ENCODE results near the gene ALKBH7.

ALKBH7 gene

DNA sequence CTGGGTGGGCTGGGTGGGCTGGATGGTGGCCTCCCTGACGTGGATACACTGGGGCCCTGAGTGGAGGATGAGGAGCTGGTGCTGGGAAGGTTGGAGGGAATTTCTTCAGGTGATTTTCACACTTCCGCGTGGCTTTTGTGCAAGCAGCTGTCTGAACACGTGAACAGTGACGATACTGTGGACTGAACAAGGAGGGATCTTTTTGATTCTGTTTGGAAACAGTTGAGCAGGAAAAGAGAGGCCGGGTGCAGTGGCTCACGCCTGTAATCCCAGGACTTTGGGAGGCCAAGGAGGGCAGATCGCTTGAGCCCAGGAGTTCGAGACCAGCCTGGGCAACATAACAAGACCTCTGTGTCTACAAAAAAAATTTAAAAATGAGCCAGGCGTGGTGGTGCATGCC lies 29.5 kb downstream of the ALKBH7 start:
- DNase-seq (ENCODE audit: low read depth) = no peak

DNA sequence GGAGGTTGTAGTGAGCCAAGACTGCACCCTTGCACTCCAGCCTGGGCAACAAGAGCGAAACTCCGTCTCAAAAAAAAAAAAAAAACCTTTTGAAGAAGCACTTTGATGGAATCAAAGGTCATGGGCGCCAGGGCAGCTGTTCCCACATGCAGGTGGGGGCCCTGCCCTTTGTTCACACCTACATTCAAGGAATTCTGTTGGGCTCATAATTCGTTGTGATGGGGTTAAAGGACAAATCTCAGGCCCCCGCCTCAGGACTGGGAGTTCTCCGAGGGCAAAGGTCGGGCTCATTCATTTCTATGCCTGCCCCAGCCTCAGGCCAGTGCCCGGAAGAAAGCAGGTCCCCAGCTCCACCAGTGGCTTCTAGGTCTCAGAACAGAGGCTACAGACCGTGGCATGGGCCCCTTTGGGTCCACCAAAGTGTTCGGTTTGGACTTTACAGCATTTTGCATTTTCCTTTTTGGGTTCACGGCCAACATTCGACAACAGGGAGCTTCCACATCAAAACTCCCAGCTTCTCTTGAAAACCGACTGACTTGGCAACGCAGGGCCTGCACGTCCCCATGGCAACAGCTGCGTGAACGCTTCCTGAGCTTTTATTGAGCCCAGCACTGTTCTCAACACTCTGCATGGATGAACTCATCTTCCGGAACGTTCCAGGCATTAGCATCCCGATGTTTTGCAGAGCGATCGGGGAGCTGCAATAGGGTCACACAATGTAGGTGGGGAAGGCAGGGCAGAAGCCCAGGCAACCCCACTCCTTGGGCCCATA lies 30.4 kb downstream of the ALKBH7 start:
- peak; percentile 90 for DNase-seq (ENCODE audit: low read depth)

DNA sequence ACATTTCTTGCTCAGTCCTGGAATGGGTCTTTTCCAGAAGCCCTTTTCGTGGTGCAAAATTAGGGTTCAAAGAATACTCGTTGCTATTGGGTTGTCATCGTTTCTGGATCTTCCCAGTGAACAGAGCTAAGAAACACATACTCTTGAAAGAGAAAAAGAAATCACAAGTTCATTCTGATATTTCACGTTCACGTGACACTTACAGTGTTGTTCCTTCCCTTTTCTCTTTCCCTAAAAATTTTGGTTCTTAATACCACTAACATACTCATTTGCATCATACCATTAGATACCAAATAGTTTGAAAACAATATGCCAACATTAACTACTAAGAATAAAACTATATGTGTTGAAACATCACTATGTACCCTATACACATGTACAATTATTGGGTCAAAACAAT lies 33.8 kb downstream of the ALKBH7 start:
- no peak for DNase-seq (ENCODE audit: low read depth)

DNA sequence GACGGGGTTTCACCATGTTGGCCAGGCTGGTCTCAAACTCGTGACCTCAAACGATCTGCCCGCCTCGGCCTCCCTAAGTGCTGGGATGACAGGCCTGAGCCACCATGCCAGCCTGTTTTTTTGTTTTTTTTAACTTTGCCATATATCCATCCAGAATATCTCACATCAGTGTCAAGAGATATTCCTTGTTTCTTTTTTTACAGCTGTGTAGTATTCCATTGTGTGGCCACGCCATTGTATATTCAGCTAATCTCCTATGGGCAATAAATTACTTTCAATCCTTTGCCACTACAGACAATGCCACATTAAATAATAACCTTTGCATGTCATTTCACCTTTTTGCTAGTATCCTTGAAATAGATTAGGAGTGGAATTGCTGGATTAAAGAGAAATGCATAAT lies 36.8 kb downstream of the ALKBH7 start:
- DNase-seq (ENCODE audit: low read depth) = no peak

DNA sequence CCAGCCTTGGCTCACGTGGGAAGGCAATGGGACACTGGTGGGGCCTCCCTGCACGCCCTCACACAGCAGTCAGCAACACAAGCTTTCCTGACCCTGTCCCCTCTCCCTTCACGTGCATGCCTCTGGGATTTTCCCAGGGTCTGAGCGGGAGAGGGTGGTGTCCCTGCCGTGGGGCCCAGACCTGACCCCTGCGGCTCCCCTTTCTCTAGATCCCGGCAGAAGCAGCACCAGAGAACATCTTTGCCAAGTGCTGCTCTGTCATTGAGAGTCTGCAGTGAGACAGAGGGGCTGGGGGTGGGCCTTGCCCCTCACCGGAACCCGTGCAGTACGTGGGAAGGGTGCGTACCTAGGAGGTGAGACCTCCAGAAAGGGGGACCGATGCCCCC lies 39.5 kb downstream of the ALKBH7 start:
- no peak for DNase-seq (ENCODE audit: low read depth)

DNA sequence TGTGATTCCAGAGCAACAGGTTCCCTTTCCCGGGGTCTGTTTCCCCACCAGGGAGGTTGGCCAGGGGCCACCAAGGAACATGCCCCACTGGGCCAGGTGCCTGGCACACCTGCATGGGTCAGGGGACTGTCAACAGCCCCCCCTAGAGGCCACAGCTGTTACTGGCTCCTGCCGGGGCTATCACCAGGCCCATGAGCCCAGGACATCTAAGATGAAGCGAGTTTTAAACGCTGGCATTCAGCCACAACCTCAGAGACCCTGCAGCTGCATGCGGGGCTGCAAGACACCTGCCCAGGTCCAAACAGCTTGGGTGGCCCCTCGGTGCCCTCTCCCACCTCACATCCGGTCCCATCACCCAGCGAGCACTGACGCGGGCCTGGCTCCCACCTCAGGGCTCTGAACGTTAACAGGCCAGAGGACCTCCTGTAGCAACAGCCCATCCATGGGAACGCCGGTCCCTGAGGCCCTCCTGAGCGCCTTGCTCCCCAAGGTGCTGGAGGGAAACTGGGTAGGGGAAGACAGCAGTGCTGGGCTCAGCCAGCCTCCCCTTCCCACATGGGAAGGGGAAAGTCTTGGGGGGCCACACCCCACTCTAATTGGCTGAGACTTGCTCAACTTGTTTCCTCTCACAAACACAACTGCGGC lies 40.0 kb downstream of the ALKBH7 start:
- no peak for DNase-seq (ENCODE audit: low read depth)

DNA sequence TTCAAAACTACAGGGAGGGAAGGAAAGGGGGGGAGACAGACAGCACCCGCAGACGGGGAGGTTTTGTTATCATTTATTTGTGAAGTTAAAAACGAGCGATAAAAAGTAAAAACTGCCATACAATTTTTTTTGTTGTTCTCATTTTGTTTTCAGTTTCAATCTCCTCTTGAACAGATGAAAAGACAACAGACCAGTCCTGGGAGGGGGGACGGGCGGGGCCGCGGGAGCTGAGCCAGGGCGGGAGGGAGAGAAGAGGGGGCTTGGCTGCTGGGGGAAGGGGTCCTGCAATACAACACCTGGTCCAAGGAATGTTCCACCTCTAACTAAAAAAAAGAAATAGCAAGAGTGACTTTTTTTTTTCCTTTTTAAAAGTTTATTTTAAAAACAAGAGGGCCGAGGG lies 40.7 kb downstream of the ALKBH7 start:
- no peak for DNase-seq (ENCODE audit: low read depth)

DNA sequence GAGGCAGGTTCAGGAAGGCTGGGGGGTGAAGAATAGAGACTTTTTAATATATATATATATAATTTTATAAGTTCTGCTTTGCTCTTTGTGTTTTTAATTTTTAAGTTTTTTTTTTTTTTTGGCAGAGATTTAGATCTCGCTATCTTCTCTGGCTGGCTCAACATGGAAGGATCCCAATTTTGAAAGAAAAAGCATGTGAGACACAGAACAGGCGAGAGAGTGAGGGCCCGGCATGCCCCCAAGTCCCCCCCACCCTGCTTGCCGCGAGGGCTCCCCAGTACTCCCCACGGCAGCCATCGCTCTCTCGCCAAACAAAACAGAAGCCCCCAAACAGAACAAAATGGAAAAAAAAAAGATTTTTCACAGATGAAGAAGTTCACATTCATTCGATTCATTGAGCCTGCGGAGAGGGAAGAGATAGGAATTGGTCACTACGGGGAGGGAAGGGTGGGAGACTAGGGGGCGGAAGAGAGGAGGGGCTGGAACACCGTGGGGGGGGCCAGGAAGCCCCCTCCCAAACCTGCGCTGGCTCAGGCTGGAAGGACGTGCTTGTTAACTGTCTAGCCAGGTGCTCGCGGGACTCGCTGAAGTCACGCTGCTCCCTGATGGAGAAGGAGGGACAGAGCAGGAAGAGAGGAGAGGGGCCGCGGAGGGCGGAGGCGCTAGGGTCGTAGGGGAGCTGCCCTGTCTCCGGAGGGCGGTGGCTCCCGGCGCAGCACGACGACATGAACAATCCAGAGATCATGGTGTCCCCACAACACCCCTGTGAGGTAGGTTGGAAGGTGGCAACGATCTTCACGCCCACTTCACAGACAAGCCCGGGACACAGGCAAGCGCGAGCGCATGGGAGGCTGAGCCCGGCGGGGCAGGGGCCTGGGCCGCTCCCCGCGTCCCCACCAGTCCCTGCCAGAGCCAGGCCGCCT lies 41.4 kb downstream of the ALKBH7 start:
- DNase-seq (ENCODE audit: low read depth) = no peak

DNA sequence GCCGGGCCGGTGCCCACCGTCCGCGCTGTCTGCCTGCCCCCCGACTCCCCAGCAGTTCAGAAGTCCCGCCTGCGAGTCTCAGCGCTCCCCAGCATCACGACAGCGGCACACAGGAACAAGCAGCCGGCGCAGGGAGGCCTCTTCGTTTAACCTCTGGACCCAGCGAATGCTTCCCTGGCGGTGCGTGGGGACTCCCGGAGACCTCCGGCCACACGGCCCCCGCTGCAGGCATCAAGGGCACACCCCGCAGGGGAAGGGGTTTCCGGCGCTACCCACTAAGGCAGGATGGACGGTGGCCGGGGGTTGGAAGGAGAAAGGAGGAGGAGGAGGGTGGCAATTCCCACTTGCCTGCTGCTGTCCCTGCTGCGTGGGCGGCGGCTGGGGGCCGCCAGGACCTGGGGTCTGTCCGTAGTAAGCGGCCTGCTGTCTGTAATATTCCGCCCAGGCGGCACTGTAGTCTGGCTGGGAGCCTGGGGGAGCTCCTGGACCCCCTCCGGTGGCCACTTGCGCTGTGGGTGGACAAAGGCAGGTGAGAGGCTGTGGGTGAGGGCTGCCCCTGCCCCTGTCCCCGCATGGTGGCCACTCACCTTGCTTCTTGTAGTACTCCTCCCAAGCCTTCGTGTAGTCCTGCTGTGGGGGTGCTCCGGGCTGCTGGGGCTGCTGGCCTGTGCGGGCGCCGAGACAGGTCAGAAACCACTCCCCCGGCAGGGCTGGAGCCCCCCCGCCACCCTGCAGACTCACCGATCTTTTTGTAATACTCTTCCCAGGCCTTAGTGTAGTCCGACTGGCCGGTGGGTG lies 42.4 kb downstream of the ALKBH7 start:
- no peak for DNase-seq (ENCODE audit: low read depth)

DNA sequence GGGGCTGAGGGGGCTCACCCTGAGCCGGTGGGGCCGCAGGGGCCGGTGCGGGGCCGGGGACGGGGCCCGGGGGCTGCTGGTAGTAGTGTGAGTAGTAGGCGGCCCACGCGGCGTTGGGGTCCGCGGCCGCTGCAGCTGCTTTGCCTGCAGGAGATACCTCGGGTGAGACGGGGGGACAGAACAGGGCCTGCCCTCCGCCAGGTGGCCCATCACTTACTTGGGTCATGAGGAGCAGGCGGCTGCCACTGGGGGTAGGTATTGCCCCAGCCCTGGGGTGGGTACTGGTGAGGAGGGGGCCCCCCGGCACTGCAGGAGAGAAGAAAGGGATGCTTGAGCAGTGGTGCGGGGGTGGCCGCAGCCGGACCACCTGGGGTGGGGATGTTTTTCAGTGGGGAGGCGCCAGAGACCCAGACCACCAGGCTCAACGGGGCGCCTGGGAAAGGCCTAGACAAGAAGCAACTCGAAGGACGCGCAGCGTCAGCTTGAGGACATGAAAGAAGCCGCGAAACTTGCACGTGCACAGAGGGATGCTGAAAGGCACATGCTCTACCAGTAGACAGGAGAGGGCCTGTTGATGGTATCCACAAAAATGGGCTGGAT lies 43.1 kb downstream of the ALKBH7 start:
- DNase-seq (ENCODE audit: low read depth) = no peak

DNA sequence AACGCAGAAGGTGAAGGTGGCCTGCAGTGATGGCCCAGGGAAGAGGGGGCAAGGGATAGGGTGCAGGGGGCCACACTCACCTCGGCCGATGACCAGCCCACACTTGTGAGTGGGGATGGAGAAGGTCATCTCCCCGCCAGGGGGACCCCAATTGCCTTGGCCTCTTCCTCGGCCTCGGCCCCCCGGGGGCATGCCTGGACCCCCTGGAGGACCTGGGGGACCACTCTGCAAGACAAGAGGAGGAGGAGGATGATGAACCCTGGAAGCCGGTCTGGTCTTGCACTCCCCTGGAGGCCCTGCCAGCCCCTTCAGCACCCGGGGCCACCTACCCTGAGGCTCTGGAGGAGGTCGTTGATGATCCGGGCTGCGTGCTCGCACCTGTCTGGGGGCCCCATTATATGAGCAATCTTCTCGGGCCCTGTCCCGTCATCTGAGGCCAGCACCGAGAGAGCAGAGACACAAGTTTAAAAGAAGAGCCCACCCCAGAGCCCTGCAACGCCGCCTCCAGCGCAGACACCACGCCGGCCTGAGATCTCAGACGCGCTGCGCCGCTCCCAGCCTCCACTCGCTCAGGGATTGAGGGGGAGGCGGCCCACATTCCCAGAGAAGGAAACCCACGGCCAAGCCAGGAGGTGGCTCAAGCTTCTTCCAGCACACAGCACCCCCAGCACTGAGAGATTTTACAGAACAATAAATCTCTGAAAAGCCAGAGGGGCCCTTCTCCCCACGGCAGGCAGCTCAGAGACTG lies 44.2 kb downstream of the ALKBH7 start:
- DNase-seq (ENCODE audit: low read depth) = no peak

DNA sequence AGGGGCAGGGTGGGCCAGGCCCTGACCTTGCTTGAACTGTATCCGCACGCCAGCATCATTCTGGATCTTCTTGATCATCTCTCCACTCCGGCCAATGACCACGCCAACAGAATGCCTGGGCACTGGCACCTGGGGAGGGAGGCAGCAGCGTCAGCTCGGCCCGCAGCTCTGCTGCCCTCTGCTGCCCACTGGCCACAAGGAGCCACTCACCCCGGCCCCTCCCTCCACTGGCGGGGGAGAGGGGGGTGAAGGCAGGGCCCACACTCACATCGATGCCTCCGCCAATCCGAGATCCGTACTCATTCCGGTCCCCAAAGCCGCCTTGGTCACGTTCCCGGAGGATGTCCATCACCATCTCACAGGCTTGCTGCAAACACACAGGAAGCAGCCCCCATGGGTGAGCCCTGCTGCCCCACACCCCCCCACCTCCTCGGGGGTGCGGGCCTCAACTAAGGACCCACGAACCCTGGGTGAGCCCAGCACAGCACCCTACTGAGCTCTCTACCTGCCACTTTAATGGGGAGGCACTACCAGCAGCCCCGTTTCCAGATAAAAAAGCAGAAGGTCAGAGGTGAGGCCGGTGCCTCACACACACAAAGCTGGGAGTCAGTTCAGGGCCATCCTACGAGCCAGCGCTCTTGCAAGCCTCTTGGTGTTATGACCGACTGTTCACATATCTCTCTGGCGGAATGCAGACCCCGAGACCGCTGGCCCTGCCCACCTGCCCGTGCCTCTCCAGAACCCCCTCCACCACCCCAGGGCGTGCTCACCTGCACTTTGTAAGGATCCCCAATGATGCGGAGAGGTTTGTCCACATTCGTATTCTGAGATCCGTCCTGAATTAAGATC lies 45.3 kb downstream of the ALKBH7 start:
- no peak for DNase-seq (ENCODE audit: low read depth)

DNA sequence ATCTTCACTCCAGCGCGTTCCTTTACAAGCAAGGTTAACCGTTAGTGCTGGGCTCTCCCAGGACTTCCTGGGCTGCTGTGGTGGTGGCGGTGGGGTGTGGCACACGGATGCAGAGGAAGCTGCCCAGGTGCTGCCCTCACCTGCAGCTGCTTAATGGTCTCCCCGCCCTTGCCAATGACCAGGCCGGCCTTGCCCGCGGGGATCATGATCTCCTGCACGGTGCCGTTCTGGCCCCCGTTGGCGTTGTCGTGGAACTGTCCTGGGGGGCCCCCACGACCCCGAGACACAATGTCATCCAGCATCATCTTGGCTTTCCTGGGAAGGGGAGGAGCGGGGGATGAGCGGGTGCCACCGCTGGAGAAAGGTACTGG lies 46.0 kb downstream of the ALKBH7 start:
- DNase-seq (ENCODE audit: low read depth) = no peak

DNA sequence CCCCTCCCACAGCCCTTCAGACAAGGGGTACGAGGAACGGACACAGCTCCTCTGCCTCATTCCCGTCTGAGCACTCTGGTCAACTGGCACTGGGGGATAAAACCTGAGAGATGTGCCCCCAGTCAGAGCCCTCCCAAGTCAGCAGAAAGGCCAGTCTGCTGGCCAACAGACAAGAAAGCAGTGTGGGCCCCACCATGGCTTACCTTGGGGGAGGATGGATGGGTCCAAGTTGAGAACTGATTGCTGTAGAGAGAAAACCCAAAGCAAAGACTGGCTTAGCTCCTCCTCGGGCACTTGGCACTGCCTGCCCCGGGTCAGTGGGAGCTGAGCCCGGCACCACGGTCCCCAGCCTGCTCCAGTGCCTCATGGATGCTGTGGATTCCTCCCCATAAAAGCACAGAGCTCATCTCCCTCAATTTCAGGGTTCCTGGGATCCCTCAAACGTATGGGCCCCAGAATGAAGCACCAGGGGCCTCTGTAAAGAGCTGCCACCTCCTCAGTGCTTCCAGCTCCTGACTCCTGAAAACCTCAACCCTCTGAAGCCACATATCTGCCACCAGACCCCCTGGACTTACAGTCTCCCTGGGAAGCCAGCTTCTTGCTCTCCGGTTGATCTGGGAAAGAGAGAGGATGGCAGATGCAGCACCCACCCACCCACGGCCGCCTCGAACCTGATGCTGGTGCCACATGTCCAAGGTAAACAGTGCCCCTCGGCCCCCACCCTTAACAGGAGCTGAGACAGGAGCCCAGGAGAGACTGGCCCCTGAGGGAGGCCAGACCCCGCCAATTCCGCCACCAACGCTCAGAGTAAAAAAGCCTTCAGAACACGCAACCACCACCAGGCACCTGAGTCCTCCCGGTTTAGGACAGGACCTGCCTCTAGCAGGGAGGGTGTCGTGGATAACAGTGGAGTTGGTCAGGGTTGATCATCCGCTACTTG lies 48.8 kb downstream of the ALKBH7 start:
- no peak for DNase-seq (ENCODE audit: low read depth)

DNA sequence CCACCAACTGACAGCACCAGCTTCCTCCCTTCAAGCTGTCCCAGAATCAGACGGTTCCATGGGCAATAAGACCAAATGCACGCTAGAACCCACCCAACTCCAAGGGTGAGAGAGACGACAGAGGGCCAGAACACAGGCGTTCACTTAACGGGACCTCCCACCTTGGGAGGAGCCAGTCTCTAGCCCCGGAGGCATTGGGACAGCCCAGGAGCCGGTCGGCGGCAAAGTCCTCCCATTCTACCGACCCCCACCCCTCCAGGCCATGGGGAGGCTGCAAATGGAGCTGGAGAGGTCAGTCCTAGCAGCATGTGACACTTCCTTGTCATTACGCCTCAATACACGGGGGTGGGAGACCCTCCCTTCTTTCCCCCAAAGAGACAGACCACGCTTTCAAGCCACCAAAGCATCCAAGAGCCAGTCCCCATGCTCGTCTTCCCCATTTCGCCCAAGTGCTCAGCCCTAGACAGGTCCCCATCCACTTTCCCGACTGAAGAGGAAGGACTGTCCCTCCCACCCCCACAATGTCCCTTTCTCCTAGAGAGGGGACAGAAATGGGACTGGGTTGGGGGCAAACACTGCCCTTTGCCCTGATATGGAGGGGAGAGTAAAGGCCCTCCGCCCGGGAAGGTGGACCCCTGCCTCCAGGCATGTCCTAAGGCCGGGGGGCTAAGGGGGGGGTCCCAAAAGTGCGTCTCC lies 51.1 kb downstream of the ALKBH7 start:
- DNase-seq (ENCODE audit: low read depth) = peak; percentile 65

DNA sequence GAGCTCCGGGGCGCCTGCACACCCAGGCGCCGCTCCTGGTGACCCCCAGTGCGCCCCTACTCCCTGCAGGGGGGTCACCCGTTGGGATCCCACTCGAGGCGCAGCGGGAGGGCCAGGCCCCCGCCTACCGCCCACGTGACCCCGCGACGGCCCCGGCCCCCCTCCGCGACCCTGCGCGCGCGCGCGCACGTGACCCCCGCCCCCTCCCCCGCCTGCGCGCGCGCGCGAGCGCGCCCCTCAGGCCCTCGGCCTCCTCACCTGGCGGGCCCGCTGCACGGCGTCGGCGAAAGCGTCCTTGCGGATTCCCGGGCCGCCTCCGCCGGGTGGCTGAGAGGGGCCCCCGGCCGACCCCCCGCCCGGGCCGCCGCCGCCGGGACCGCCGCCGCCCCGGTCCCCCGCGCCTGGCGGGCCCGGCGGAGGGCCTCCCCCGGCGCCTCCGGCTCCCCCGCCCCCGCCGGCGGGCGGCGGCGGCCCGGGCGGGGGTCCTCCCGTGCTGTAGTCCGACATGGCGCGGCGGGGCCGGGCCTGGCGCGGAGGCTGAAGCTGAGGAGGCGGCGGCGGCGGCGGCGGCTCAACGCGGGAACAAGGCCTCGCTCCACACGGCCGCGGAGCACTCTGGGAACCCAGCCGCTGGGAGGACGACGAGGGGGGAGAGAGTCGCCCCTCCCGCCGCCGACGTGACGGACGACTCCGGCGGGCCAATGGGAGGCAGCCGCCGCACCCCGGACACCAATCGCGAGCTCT lies 51.8 kb downstream of the ALKBH7 start, which contains the start of gene KHSRP:
Gene KHSRP (minus strand): TSS at position 617 of the 744 bp plus-strand sequence. CDS start 110 bp downstream, at position 507.
- no peak for DNase-seq (ENCODE audit: low read depth)

All from iris pigment epithelial cell (primary cell).